Liver (tissue), 3 donors: ENCODE results near the gene TJP2.

Experiments used
- EGR1 ChIP-seq, 2 donors: IDR thresholded peaks; 2 replicates each; pipeline ENCODE4 v1.6.1; 2016 to 2018; ENCODE audit warnings: antibody characterized with exemption in 2 of 2, low read depth in 2 of 2
- GABPA ChIP-seq, 2 donors: IDR thresholded peaks in 1 of 2; conservative IDR thresholded peaks in 1 of 2; 2 replicates each; pipeline ENCODE4 v1.6.1; 2016; ENCODE audit warnings: antibody characterized with exemption in 2 of 2, mild to moderate bottlenecking in 1 of 2, moderate library complexity in 1 of 2
- HNF4G ChIP-seq: IDR thresholded peaks from 2 replicates; pipeline ENCODE4 v1.6.1; 2016; ENCODE audit warnings: antibody characterized with exemption
- JUND ChIP-seq, 2 donors: IDR thresholded peaks; 2 replicates each; pipeline ENCODE4 v1.6.1; 2016; ENCODE audit warnings: antibody characterized with exemption in 2 of 2
- RAD21 ChIP-seq, 2 donors: IDR thresholded peaks; 2 replicates each; pipeline ENCODE4 v1.6.1; 2016; ENCODE audit warnings: antibody characterized with exemption in 2 of 2, mild to moderate bottlenecking in 2 of 2
- REST ChIP-seq: IDR thresholded peaks from 2 replicates; pipeline ENCODE4 v1.6.1; 2016; ENCODE audit warnings: antibody characterized with exemption, mild to moderate bottlenecking
- RXRA ChIP-seq, 2 donors: IDR thresholded peaks; 2 replicates each; pipeline ENCODE4 v1.6.1; 2017 to 2018; ENCODE audit warnings: antibody characterized with exemption in 2 of 2, mild to moderate bottlenecking in 1 of 2
- SP1 ChIP-seq: IDR thresholded peaks from 2 replicates; pipeline ENCODE4 v1.6.1; 2018; ENCODE audit warnings: antibody characterized with exemption, mild to moderate bottlenecking
- TAF1 ChIP-seq: conservative IDR thresholded peaks from 2 replicates; pipeline ENCODE4 v1.6.1; 2016; ENCODE audit warnings: antibody characterized with exemption, mild to moderate bottlenecking
- YY1 ChIP-seq: IDR thresholded peaks from 2 replicates; pipeline ENCODE4 v1.6.1; 2016; ENCODE audit warnings: antibody characterized with exemption, mild to moderate bottlenecking
- ZBTB33 ChIP-seq: IDR thresholded peaks from 2 replicates; pipeline ENCODE4 v1.6.1; 2016; ENCODE audit warnings: antibody characterized with exemption
- TF ChIP-seq, protein P1 (sequence below): fragments of 150-350 bp; IDR thresholded peaks from 2 replicates; pipeline ENCODE4 v1.5.1; 2017; ENCODE audit warnings: improper control_type of control experiment, low read depth, low read length; ENCODE audit not compliant: missing input control
- TF ChIP-seq, protein P2 (sequence below): IDR thresholded peaks from 2 replicates; pipeline ENCODE4 v1.6.1; 2016; ENCODE audit warnings: antibody characterized with exemption
- TF ChIP-seq, protein P3 (sequence below): IDR thresholded peaks from 2 replicates; pipeline ENCODE4 v1.6.1; 2016; ENCODE audit warnings: antibody characterized with exemption
- donor health status: healthy.
- donor health status: healthy.

DNA sequence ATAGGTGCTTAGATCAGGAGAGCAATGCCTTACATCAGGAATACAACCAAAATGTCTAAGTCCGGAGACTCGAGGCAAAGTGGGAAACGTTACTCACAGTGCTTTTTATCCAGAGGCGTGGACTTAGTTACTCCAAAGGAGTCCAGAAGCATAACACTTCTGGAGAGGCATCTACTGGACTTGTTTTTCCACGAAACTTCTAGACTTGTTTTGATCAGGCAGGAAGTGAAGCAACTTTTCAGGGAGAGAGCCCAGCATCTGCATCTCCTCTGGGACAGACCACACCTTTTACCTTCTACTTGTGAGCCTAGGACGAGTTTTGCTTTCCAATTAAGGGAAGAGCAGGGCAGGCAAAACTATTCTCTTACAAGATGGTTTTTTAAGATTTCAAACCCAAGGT, 1.2 kb upstream of the TJP2 start:
- TF ChIP-seq, protein P1, sequence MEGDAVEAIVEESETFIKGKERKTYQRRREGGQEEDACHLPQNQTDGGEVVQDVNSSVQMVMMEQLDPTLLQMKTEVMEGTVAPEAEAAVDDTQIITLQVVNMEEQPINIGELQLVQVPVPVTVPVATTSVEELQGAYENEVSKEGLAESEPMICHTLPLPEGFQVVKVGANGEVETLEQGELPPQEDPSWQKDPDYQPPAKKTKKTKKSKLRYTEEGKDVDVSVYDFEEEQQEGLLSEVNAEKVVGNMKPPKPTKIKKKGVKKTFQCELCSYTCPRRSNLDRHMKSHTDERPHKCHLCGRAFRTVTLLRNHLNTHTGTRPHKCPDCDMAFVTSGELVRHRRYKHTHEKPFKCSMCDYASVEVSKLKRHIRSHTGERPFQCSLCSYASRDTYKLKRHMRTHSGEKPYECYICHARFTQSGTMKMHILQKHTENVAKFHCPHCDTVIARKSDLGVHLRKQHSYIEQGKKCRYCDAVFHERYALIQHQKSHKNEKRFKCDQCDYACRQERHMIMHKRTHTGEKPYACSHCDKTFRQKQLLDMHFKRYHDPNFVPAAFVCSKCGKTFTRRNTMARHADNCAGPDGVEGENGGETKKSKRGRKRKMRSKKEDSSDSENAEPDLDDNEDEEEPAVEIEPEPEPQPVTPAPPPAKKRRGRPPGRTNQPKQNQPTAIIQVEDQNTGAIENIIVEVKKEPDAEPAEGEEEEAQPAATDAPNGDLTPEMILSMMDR = no peak
- no peak for TF ChIP-seq REST
- TF ChIP-seq TAF1 = no peak
- TF ChIP-seq RAD21 (IDR thresholded peaks at IDR 0.05) = no peak
- no peak for TF ChIP-seq JUND (IDR thresholded peaks at IDR 0.05)
- TF ChIP-seq, protein P2, sequence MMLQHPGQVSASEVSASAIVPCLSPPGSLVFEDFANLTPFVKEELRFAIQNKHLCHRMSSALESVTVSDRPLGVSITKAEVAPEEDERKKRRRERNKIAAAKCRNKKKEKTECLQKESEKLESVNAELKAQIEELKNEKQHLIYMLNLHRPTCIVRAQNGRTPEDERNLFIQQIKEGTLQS = no peak
- TF ChIP-seq, protein P3, sequence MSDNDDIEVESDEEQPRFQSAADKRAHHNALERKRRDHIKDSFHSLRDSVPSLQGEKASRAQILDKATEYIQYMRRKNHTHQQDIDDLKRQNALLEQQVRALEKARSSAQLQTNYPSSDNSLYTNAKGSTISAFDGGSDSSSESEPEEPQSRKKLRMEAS = no peak
- TF ChIP-seq SP1 = no peak
- TF ChIP-seq EGR1 (IDR thresholded peaks at IDR 0.05; ENCODE audit: low read depth in 2 of 2) = no peak
- TF ChIP-seq ZBTB33 = no peak
- no peak for TF ChIP-seq HNF4G
- no peak for TF ChIP-seq GABPA (IDR thresholded peaks at IDR 0.05 in 1 of 2, conservative IDR thresholded peaks at IDR 0.05 in 1 of 2)
- TF ChIP-seq YY1 = no peak
- TF ChIP-seq RXRA (IDR thresholded peaks at IDR 0.05) = no peak
